Coronary artery (tissue), 2 donors: ENCODE data around the gene SRC.

Experiments
- DNase-seq: peaks from one replicate; pipeline ENCODE4 v3.0.0-alpha.2; 2017; ENCODE audit warnings: low spot score
- H3K27ac ChIP-seq, 2 donors: fragments of 200-600 bp; sonication (generic); one replicate each; pipeline ENCODE4 v1.5.1; 2016 to 2019
- H3K4me3 ChIP-seq: fragments of 200-600 bp; sonication (generic); 2 replicates; pipeline ENCODE4 v1.5.1; 2016; ENCODE audit warnings: mild to moderate bottlenecking, moderate library complexity
- CTCF ChIP-seq: fragments of 200-600 bp; sonication (generic); IDR thresholded peaks from one replicate; pipeline ENCODE4 v1.5.1; 2019; ENCODE audit warnings: antibody characterized with exemption

SRC gene

GRCh38 chr20:37351689-37352607 lies 6.0 kb downstream of the SRC start:
- no peak overlapping the region for H3K4me3 ChIP-seq
- DNase-seq, result peak; percentile 52
- TF ChIP-seq CTCF, result no peak
- no peak overlapping the region for H3K27ac ChIP-seq

- TF ChIP-seq CTCF, result no peak
- no peak overlapping the region for H3K27ac ChIP-seq
- H3K4me3 ChIP-seq, result no peak overlapping the region
- peak; percentile 52 for DNase-seq
Measured at GRCh38 chr20:37352608-37352980, 6.7 kb downstream of the SRC start.

GRCh38 chr20:37353285-37353849 lies 7.4 kb downstream of the SRC start:
- peak; percentile 57 for DNase-seq
- Histone ChIP-seq H3K27ac (no peak overlapping the region), H3K4me3 (no peak overlapping the region)
- TF ChIP-seq CTCF, result no peak

GRCh38 chr20:37354210-37355195 lies 8.6 kb downstream of the SRC start:
- no peak for TF ChIP-seq CTCF
- Histone ChIP-seq H3K27ac (no peak overlapping the region), H3K4me3 (no peak overlapping the region)
- peak; percentile 73 for DNase-seq

- H3K27ac ChIP-seq, result peak overlapping the region; percentile 3 to 66
- H3K4me3 ChIP-seq, result no peak overlapping the region
- DNase-seq, result peak; percentile 67
- TF ChIP-seq CTCF, result no peak
Measured at GRCh38 chr20:37355252-37356180, 9.6 kb downstream of the SRC start.

- Histone ChIP-seq H3K4me3 (no peak overlapping the region), H3K27ac (peak overlapping the region; percentile 3 to 66)
- no peak for TF ChIP-seq CTCF
- DNase-seq, result peak; percentile 80
Measured at GRCh38 chr20:37356387-37356786, 10.4 kb downstream of the SRC start.
